NCI-H524 treated with DMSO at 0.1 percent for 48 hours (cell line): ENCODE measurements around the gene PXYLP1.

ENCODE experiments used
- DNase-seq: peaks from one replicate; lab custom pipeline; 2025; lab: John Stamatoyannopoulos, UW

PXYLP1 gene

GRCh38 chr3:141273700-141274410 lies 42.2 kb downstream of the PXYLP1 start:
- DNase-seq, result no peak

DNA sequence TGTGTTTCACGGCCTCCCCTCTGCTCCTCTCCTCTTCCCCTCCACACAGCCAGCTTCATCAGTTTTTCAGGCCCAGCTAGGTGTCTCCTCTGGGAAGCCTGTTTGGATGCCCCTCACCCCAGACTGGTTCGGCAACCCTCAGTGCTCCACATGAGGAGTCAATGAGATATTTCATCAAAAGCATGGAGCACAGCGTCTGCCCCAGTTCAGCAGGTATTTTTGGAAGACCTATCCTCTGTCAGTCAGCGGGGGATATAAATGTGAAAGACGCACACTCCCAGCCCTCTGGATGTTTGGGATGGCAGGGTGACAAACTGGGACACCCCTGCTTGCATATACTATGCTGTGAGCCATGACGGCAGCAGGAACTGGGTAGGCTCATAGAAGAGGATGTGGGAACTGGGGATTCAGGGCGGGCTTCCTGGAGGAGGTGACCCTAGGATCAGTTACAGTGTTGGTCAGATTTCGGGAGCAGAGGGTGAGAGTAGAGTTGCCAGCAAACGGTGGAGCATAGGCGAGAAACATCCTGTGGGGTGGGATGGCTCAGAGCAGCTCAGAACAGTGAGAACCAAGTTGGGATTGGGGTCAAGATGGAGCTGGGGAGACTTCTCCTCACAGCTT lies 42.9 kb downstream of the PXYLP1 start:
- no peak for DNase-seq

- DNase-seq, result no peak
These were observed 43.4 kb downstream of the PXYLP1 start for GRCh38 chr3:141275032-141275422.

DNA sequence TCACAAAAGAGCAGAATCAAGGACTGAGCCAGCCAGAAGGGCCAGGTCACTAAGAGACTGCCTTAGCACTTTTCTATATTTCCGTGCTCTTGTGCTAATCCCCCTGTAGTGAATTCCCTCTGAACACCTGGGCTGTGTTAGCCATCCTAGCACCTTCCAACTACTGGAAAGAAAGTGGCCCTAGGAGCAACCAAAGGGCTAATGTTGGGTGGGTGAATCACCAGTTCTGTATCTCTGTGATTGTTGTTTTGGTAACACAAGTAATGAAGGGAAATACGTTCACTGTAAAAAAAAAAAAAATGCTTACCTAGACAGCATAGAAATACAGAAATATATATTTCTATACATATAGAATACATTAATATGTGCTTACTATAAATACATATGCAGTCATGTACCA lies 43.9 kb downstream of the PXYLP1 start:
- DNase-seq, result no peak

DNA sequence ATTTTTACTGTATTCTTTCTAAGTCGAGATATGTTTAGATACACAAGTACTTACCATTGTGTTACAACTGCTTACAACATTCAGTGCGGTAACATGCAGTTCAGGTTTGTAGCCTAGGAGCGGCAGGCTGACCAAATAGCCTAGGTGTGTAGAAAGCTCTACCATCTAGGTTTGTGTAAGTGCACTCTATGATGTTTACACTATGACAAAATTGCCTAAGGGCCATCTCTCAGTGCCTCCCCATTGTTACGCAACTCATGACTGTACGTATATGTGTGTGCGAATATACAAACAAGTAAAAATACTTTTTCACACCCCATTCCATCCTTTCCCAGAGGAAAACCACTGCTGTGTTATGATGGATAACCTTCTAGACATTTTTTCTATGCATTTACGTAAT lies 44.3 kb downstream of the PXYLP1 start:
- DNase-seq, result no peak

DNA sequence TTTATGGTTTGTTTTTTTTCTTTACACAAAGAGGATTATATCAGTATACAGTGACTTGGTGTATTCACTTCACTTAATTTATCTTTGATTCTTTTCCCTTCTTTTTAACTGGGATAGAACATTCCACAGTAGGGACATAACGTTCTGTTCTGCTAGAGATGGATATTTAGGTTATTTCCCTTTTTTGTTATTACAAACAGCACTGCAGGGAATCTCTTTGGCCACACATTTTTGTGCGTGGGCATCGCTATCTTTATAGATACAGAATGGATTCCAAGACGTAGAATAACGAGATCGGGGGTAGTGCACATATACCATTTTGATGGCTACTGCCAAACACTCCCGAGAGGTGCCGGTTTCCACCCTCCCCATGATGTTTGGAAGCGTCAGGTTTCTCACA lies 44.8 kb downstream of the PXYLP1 start:
- no peak for DNase-seq

- DNase-seq, result no peak
These were observed 45.8 kb downstream of the PXYLP1 start for GRCh38 chr3:141277451-141277850.

DNA sequence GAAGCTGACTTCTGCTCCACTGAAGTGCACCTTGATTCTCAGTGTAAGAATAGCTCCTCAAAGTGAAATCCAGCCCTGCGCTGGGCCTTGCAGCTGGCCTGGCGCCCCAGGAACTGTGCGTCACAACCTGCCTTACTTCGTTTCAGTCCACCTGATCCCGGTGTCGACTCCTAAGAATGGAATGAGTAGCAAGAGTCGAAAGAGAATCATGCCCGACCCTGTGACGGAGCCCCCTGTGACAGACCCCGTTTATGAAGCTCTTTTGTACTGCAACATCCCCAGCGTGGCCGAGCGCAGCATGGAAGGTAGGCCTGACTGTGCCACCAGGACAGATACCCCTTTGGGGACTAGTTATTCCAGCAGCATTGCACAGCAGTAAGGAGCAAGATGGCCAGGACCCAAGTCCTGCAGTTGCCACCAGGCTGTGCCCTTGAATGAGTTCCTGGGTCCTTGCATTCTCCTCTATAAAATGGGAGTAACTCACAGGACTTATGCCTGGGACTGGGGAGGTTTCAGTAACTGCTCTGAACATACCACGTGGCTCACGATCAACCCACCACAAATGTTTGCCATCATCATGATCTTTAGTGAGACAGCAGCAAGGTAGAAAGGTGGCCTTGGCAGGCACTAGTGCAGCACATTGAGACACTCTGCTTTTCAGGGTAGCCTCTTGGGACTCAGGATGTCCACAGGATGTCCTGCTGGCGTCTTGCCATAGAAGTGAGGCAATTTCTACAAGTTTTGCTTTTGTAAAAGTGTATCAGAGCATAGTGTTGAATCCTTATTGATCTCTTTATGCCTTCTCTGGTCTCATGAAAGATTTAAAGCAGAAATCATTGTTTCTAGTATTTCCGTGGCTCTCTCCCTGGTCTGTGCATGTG lies 46.8 kb downstream of the PXYLP1 start:
- no peak for DNase-seq

- DNase-seq, result no peak
These were observed 47.7 kb downstream of the PXYLP1 start for GRCh38 chr3:141279077-141279967.

- no peak for DNase-seq
These were observed 48.5 kb downstream of the PXYLP1 start for GRCh38 chr3:141280086-141280485.

DNA sequence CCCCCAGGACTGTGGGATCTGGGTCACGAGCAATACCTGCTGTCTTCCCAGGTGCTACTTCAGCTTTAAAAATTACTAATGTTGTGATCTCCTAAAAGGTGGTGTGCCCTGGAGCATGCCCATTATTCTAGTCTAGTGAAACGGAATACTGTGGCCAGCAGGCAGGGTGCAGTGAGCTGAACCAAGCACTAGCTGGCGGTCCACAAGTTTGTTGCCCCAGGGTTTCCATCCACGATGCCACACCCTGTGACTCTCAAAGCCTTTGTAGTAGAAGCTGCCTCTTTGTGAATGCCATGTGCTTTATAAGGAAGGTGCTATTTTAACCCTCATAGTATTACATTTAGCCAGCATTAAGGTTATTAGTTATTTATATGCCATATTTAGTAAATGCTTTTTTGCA lies 49.1 kb downstream of the PXYLP1 start:
- DNase-seq, result no peak

DNA sequence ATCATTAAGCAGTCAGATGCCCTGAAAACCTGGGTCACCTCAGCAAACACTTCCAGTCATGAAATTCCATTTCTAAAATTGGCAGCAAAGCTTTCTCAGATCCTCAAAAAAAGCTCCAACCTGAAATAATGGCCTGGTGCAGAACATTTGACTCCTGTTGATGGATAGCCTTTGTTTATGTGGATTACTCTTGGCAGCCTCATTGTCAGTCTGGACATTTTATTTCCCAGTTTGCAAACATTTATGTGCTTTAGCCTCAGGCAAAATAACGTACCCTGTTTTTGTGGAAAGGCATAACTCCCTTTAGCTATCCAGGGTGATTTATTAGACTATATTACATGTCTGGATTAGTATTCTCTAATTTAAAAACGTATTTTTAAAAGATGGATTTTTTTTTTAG lies 53.9 kb downstream of the PXYLP1 start:
- DNase-seq, result no peak

- no peak for DNase-seq
These were observed 55.2 kb downstream of the PXYLP1 start for GRCh38 chr3:141286856-141287255.

GRCh38 chr3:141287326-141287725 lies 55.7 kb downstream of the PXYLP1 start:
- DNase-seq, result no peak

GRCh38 chr3:141288336-141288990 lies 56.8 kb downstream of the PXYLP1 start:
- no peak for DNase-seq

DNA sequence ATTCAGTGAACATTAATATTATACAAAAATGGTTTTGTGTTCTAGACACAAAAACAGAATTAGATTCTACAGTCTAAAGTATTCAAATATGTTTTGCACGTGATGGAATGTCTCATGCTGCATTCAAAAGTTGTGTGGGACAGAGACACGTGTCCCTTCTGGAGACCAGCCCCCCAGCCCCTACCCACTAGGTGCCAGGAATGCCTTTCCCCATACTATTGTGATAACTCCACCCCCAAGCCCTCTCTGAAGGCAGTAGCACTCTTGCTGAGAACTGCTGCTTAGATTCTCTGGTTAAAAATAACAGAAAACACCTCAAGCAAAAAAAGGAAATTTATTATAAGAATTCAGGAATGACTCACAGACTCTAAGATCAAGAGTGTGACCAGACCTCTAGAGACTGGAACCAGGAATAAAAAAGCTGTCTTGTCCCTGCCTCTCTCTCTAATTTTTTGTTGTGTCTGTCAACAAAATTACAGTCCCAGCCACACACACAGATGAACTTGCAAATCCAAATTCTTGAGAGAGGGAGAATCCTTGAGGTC lies 57.7 kb downstream of the PXYLP1 start:
- no peak for DNase-seq

DNA sequence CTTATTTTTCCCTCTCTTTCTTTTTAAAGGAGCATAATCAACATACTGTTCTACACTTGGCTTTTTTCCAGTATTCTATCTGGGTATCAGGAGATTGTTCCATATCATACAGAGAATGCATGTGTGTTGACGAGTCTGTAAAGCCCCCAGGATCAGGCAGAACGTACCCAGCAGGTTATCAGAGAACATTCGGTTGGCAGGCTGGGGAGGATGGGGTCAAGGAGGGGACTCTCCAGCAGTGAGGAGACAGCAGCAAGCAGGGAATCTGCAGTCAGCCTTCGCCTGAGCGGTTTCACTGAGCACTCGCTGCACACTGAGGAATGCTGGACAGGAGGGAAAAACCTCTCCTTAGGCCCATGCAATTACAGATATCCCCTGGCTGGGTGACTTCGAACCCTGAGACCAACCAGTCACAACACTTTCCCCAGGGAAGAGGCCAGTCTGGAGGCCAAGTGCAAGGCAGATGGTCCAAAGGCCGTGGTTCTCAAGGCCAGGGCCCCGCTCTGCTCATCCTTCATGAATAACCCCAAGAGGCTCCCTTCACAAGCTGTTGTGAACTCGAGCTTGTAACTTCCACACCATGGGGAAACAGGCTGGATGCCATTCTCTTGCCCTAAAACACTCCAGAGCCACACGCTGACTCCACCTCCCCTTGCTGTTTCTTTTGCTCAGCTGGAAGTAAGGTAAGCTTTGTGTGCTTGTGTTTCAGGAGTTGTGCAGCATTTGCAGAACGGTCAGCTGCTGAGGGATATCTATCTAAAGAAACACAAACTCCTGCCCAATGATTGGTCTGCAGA lies 60.1 kb downstream of the PXYLP1 start:
- DNase-seq, result no peak

- no peak for DNase-seq
These were observed 60.9 kb downstream of the PXYLP1 start for GRCh38 chr3:141292356-141293058.

DNA sequence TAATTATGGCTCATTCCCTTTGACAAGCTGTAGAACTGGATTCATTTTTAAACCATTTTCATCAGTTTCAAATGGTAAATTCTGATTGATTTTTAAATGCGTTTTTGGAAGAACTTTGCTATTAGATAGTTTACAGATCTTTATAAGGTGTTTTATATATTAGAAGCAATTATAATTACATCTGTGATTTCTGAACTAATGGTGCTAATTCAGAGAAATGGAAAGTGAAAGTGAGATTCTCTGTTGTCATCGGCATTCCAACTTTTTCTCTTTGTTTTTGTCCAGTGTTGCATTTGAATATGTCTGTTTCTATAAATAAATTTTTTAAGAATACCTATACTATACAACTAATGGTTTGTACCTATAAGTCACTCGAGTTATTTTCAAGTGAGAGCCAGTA lies 62.7 kb downstream of the PXYLP1 start:
- no peak for DNase-seq

DNA sequence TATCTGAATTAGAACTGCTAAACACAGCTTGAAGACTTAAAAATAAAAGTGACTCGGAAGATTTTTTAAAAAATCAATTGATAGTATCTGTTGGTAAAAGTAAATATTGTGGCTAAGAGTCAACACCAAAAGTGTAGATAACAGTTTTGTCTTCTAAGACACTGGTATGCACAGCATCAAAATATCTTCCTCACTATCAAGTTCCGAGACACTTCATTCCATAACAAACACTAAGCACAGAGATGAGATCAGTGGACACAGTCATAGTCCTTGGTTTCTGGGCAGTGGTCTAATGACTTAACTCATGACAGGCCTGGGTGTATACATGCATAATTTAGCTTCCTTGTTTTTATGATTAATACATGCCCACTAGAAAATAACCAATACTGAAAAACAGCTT lies 63.2 kb downstream of the PXYLP1 start:
- no peak for DNase-seq
